Adipose tissue (tissue), 3 donors: ENCODE measurements around the gene SPRYD3. TPM values are rescaled to one million over a fixed set of nuclear protein-coding genes. Genes with fewer than 3 reads are reported as not detected.

ENCODE experiments used
- H3K27ac ChIP-seq: one replicate; pipeline ENCODE4 v1.5.1; 2013; ENCODE audit warnings: low read depth, low read length
- WGBS, 3 donors: extraction: QIAGEN DNeasy Blood & Tissue Kit; methylation state at CpG; one replicate each; pipeline ENCODE4 v1.1.7; 2013; 5-methylcytosine and 5-hydroxymethylcytosine counted together
- polyA plus RNA-seq, 3 donors: library from polyadenylated mRNA; stranded (reverse); fragments of 200-250 nt; gene quantifications; one replicate each; pipeline ENCODE4 v1.2.3, GENCODE V29; 2013
- donor health status: healthy with polysubstance abuse.
- donor health status: Bipolar disorder and iron deficiency.
- donor health status: healthy.

The SPRYD3 gene
- polyA plus RNA-seq, 3 donors = 26.9 to 66.7 (median 29.8) TPM

GRCh38 chr12:53067074-53067992 lies 11.9 kb downstream of the SPRYD3 start:
- no peak overlapping the region for H3K27ac ChIP-seq
- 71 to 86% (median 72%) methylated on average over 6 to 7 of the region's 7 CpGs for WGBS, 3 donors

- 29 to 44% (median 31%) methylated on average over 24 of the region's 24 CpGs for WGBS, 3 donors
- peak overlapping the region; percentile 65 for H3K27ac ChIP-seq
Observed at GRCh38 chr12:53065975-53066931, 12.9 kb downstream of the SPRYD3 start.

GRCh38 chr12:53065470-53065869 lies 13.7 kb downstream of the SPRYD3 start:
- 64 to 79% (median 72%) methylated on average over 7 of the region's 7 CpGs for WGBS, 3 donors
- no peak overlapping the region for H3K27ac ChIP-seq

GRCh38 chr12:53064613-53065436 lies 14.4 kb downstream of the SPRYD3 start:
- H3K27ac ChIP-seq = no peak overlapping the region
- 62 to 86% (median 68%) methylated on average over 11 of the region's 11 CpGs for WGBS, 3 donors

GRCh38 chr12:53063708-53064612 lies 15.2 kb downstream of the SPRYD3 start:
- no peak overlapping the region for H3K27ac ChIP-seq
- WGBS, 3 donors = 48 to 64% (median 58%) methylated on average over 13 of the region's 13 CpGs

- H3K27ac ChIP-seq = no peak overlapping the region
- whole genome bisulfite sequencing, 3 donors = 67 to 78% (median 71%) methylated on average over 14 of the region's 14 CpGs
Observed at GRCh38 chr12:53062977-53063707, 16.0 kb downstream of the SPRYD3 start.

GRCh38 chr12:53062011-53062961 lies 16.9 kb downstream of the SPRYD3 start:
- 59 to 67% (median 67%) methylated on average over 20 of the region's 20 CpGs for WGBS, 3 donors

GRCh38 chr12:53061404-53062010 lies 17.7 kb downstream of the SPRYD3 start:
- WGBS, 3 donors = 26 to 87% (median 83%) methylated on average over 5 of the region's 5 CpGs
- no peak overlapping the region for H3K27ac ChIP-seq

More at GRCh38 chr12:53062011-53062961, 16.9 kb downstream of the SPRYD3 start:
- no peak overlapping the region for H3K27ac ChIP-seq

- no peak overlapping the region for H3K27ac ChIP-seq
- 36 to 58% (median 56%) methylated on average over 18 of the region's 18 CpGs for WGBS, 3 donors
Observed at GRCh38 chr12:53060721-53061276, 18.4 kb downstream of the SPRYD3 start.

- no peak overlapping the region for H3K27ac ChIP-seq
- WGBS, 3 donors = 84 to 87% (median 86%) methylated on average over 15 to 17 of the region's 17 CpGs
Observed at GRCh38 chr12:53060064-53060720, 19.0 kb downstream of the SPRYD3 start.

- H3K27ac ChIP-seq = no peak overlapping the region
- WGBS, 3 donors = 87 to 90% (median 88%) methylated on average over 21 to 24 of the region's 24 CpGs
Observed at GRCh38 chr12:53059434-53060063, 19.6 kb downstream of the SPRYD3 start.

GRCh38 chr12:53058674-53059433 lies 20.3 kb downstream of the SPRYD3 start:
- 82 to 87% (median 83%) methylated on average over 30 to 35 of the region's 35 CpGs for WGBS, 3 donors

GRCh38 chr12:53057816-53058500 lies 21.2 kb downstream of the SPRYD3 start:
- 85 to 88% (median 87%) methylated on average over 13 of the region's 13 CpGs for WGBS, 3 donors
- H3K27ac ChIP-seq = no peak overlapping the region

More at GRCh38 chr12:53058674-53059433, 20.3 kb downstream of the SPRYD3 start:
- H3K27ac ChIP-seq = no peak overlapping the region
